Ovary (tissue), 9 donors: ENCODE measurements around the gene CMBL. TPM values are rescaled to one million over a fixed set of nuclear protein-coding genes. Genes with fewer than 3 reads are reported as not detected.

Experiments used
- DNase-seq, 5 donors: peaks; one replicate each; pipeline ENCODE4 v3.0.0-alpha.2; 2019 to 2020
- H3K27ac ChIP-seq, 2 donors: fragments of 200-600 bp; one replicate each; pipeline versions ENCODE4 v1.5.1 to v1.8.0; 2019 to 2022
- H3K27me3 ChIP-seq: fragments of 200-600 bp; one replicate; pipeline ENCODE4 v1.8.0; 2022
- H3K36me3 ChIP-seq: fragments of 200-600 bp; sonication (generic); one replicate; pipeline ENCODE4 v1.5.1; 2019
- H3K4me1 ChIP-seq: one replicate; pipeline ENCODE4 v1.8.1; 2013; ENCODE audit warnings: mild to moderate bottlenecking, moderate library complexity; ENCODE audit not compliant: insufficient read depth
- H3K4me3 ChIP-seq: fragments of 200-600 bp; sonication (generic); one replicate; pipeline ENCODE4 v1.5.1; 2017
- H3K9me3 ChIP-seq, 2 donors: fragments of 200-600 bp in 1 of 2; sonication (generic) in 1 of 2; one replicate each; pipeline versions ENCODE4 v1.5.1 to v1.8.1; 2013 to 2019; ENCODE audit warnings: mild to moderate bottlenecking in 1 of 2, moderate library complexity in 1 of 2
- EP300 ChIP-seq: sonication (generic); formaldehyde crosslinking; IDR thresholded peaks from one replicate; pipeline ENCODE4 v1.6.1; 2017; ENCODE audit warnings: antibody characterized with exemption
- POLR2A ChIP-seq: fragments of 450-650 bp; IDR thresholded peaks from one replicate; pipeline ENCODE4 v1.6.1; 2017; ENCODE audit warnings: antibody characterized with exemption, mild to moderate bottlenecking, moderate library complexity
- WGBS, 3 donors: extraction: QIAGEN DNeasy Blood & Tissue Kit in 1 of 3; methylation state at CpG; one replicate each; pipeline versions ENCODE4 v1.1.5 to v1.1.7; 2013 to 2017; 5-methylcytosine and 5-hydroxymethylcytosine counted together
- intact Hi-C, 4 donors: fragments of 100-400 bp; cut with DNase I; formaldehyde crosslinking; loops; one replicate each; pipeline versions ENCODE4 v1.11.0 to v1.15.1; 2022 to 2023
- polyA plus RNA-seq, 2 donors: library from polyadenylated mRNA; stranded (reverse); fragments of 200-250 nt in 1 of 2; fragments of 350-450 nt in 1 of 2; fragmentation: Illumina TruSeq in 1 of 2; extraction: RNeasy Lipid Tissue Mini Kit (QIAGEN cat#74804) in 1 of 2; gene quantifications; one replicate each; pipeline ENCODE4 v1.2.3, GENCODE V29; 2013 to 2014
- total RNA-seq, 7 donors: library from RNA; depleted of rRNA in 2 of 7; stranded (reverse); fragments of >200 nt in 2 of 7; fragmentation: NEBNext Ultra II Directional in 3 of 7; extraction: Animal tissue kit (Norgen Biotek cat#: 25700) in 3 of 7; gene quantifications; one replicate each; pipeline versions ENCODE4 v1.1.0 to v1.2.4, GENCODE V29; 2016 to 2023
- TF ChIP-seq, protein P1 (sequence below), 3 donors: fragments of 450-650 bp in 2 of 3; fragments of 200-600 bp in 1 of 3; IDR thresholded peaks; one replicate each; pipeline versions ENCODE4 v1.5.1 to v1.8.0; 2016 to 2022; ENCODE audit warnings: antibody characterized with exemption in 3 of 3, mild to moderate bottlenecking in 1 of 3
- donor health status: DM: no; HTN: no; CAD: no; lungs with moderate emphysema.
- donor health status: DM: no; HTN: no; CAD: no.
- donor health status: Bipolar disorder and iron deficiency.
- donor health status: DM: yes; HTN: yes; CAD: no.
- donor health status: DM: no; HTN: no; CAD: no.
- donor health status: DM: yes; HTN: yes; CAD: no.

CMBL gene
- total and polyA plus RNA-seq, 9 donors, result 7.3 to 69.0 (median 43.2) TPM

GRCh38 chr5:10257870-10258269 lies 49.8 kb downstream of the CMBL start:
- Histone ChIP-seq H3K27me3 (no peaks in the 10 kb centered on the region), H3K4me1 (no peaks in the 10 kb centered on the region), H3K27ac (no peak overlapping the region), H3K4me3 (no peak overlapping the region), H3K36me3 (no peaks in the 10 kb centered on the region), H3K9me3 (no peaks in the 10 kb centered on the region)
- DNase-seq, result no peak
- TF ChIP-seq POLR2A (no peak), EP300 (no peak)
- TF ChIP-seq, protein P1, sequence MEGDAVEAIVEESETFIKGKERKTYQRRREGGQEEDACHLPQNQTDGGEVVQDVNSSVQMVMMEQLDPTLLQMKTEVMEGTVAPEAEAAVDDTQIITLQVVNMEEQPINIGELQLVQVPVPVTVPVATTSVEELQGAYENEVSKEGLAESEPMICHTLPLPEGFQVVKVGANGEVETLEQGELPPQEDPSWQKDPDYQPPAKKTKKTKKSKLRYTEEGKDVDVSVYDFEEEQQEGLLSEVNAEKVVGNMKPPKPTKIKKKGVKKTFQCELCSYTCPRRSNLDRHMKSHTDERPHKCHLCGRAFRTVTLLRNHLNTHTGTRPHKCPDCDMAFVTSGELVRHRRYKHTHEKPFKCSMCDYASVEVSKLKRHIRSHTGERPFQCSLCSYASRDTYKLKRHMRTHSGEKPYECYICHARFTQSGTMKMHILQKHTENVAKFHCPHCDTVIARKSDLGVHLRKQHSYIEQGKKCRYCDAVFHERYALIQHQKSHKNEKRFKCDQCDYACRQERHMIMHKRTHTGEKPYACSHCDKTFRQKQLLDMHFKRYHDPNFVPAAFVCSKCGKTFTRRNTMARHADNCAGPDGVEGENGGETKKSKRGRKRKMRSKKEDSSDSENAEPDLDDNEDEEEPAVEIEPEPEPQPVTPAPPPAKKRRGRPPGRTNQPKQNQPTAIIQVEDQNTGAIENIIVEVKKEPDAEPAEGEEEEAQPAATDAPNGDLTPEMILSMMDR (IDR thresholded peaks at IDR 0.05), result no peak
- 71 to 84% (median 76%) methylated on average over 8 of the region's 8 CpGs for WGBS, 3 donors
- intact Hi-C loops, result loop anchor here in 1 of 4 donors (10.0 kb wide), 1 partner anchor 713 kb away; the partner anchor contains the start of gene SEMA5A

GRCh38 chr5:10254686-10255085 lies 53.0 kb downstream of the CMBL start:
- H3K27me3 ChIP-seq, result no peaks in the 10 kb centered on the region
- H3K4me1 ChIP-seq, result peaks cover 5% of the 10 kb centered on the region
- TF ChIP-seq POLR2A (no peak), EP300 (no peak)
- TF ChIP-seq, protein P1 (IDR thresholded peaks at IDR 0.05), result no peak
- H3K9me3 ChIP-seq, result no peaks in the 10 kb centered on the region
- no peak overlapping the region for H3K27ac ChIP-seq
- H3K4me3 ChIP-seq, result no peak overlapping the region
- DNase-seq, result no peak
- 25 to 52% (median 50%) methylated on average over 2 of the region's 2 CpGs for WGBS, 3 donors
- H3K36me3 ChIP-seq, result no peaks in the 10 kb centered on the region
- intact Hi-C loops, result loop anchor here in 1 of 4 donors (10.0 kb wide), 1 partner anchor 710 kb away; the partner anchor contains the start of gene SEMA5A

- no peak overlapping the region for H3K27ac ChIP-seq
- no peaks in the 10 kb centered on the region for H3K36me3 ChIP-seq
These were observed 54.3 kb downstream of the CMBL start for GRCh38 chr5:10253390-10253789.

GRCh38 chr5:10251405-10251804 lies 56.3 kb downstream of the CMBL start:
- Histone ChIP-seq H3K36me3 (no peaks in the 10 kb centered on the region), H3K4me1 (peaks cover 8% of the 10 kb centered on the region), H3K4me3 (peak overlapping the region; percentile 86), H3K27me3 (no peaks in the 10 kb centered on the region), H3K27ac (no peak overlapping the region), H3K9me3 (no peaks in the 10 kb centered on the region)
- intact Hi-C loops, result loop anchor here in 1 of 4 donors (10.0 kb wide), 1 partner anchor 707 kb away; the partner anchor contains the start of gene SEMA5A
- TF ChIP-seq EP300, result no peak
- no peak for TF ChIP-seq POLR2A
- TF ChIP-seq, protein P1 (IDR thresholded peaks at IDR 0.05), result no peak
- no peak for DNase-seq
- WGBS, 3 donors, result 34 to 47% (median 36%) methylated on average over 7 of the region's 7 CpGs

More at GRCh38 chr5:10253390-10253789, 54.3 kb downstream of the CMBL start:
- Histone ChIP-seq H3K9me3 (no peaks in the 10 kb centered on the region), H3K4me1 (peaks cover 8% of the 10 kb centered on the region), H3K27me3 (no peaks in the 10 kb centered on the region), H3K4me3 (no peak overlapping the region)
- DNase-seq, result no peak
- intact Hi-C loops, result loop anchor here in 1 of 4 donors (10.0 kb wide), 1 partner anchor 709 kb away; the partner anchor contains the start of gene SEMA5A
- TF ChIP-seq POLR2A (no peak), EP300 (no peak)
- TF ChIP-seq, protein P1 (IDR thresholded peaks at IDR 0.05), result no peak
- WGBS, 3 donors, result 85 to 94% (median 87%) methylated on average over 3 of the region's 3 CpGs
